ENCODE results near the gene RPS15. TPM values are rescaled to one million over a fixed set of nuclear protein-coding genes. Genes with fewer than 3 reads are reported as not detected.
"Not testable (repeated sequence)": the region's sequence is repeated elsewhere in the genome, so short reads cannot be mapped to it uniquely, and the experiment has no call there.

RPS15 gene
- total RNA-seq, 1 donor from 2014 or later, result 938 TPM

DNA sequence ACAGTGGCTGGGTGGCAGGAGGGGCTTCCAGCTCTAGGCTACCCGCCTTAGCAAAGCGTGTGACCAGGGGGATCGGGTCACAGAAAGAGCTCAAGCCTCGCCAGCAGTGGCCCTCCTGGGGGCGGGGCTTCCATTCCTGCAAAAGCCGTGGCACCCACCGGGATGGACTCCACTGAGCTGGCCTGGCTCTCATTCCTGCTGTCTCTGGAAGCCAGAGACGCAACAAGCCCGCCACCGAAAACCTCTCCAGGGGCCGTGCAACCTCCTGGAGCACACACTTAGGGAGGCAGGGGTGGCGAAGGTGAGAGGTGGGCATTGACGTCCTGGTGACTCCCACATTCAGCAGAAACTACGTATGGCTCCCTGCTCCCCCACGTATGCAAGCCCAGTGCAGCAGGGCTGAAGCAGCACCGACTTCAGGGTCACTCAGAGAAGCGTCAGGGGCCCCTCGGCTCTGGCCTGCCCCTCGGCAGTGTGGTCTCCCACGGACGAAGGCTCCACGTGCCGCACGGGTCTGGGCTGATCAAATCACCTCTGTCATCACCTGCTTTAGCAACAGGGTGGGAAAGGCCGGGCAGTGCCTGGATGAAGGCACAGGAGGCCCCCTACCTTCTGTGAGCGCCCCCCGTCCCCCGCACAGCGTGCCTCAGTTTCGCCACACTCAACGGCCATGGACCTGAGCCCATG, 37.7 kb downstream of the RPS15 start:
- DNase-seq (ENCODE audit: low spot score, unreplicated experiment), result no peak
- TF ChIP-seq, protein P1, sequence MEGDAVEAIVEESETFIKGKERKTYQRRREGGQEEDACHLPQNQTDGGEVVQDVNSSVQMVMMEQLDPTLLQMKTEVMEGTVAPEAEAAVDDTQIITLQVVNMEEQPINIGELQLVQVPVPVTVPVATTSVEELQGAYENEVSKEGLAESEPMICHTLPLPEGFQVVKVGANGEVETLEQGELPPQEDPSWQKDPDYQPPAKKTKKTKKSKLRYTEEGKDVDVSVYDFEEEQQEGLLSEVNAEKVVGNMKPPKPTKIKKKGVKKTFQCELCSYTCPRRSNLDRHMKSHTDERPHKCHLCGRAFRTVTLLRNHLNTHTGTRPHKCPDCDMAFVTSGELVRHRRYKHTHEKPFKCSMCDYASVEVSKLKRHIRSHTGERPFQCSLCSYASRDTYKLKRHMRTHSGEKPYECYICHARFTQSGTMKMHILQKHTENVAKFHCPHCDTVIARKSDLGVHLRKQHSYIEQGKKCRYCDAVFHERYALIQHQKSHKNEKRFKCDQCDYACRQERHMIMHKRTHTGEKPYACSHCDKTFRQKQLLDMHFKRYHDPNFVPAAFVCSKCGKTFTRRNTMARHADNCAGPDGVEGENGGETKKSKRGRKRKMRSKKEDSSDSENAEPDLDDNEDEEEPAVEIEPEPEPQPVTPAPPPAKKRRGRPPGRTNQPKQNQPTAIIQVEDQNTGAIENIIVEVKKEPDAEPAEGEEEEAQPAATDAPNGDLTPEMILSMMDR (IDR thresholded peaks at IDR 0.05; ENCODE audit: unreplicated experiment), result no peak
- peaks cover 6% of the 10 kb centered on the region for H3K4me1 Mint-ChIP-seq (ENCODE audit: low read depth)
- no peaks in the 10 kb centered on the region for H3K9me3 Mint-ChIP-seq (ENCODE audit: low read depth)
- H3K4me3 Mint-ChIP-seq (ENCODE audit: low read depth), result no peak overlapping the region
- H3K27me3 Mint-ChIP-seq, result peaks cover 18% of the 10 kb centered on the region
- H3K27ac Mint-ChIP-seq, result no peak overlapping the region
- peaks cover 3% of the 10 kb centered on the region for H3K36me3 Mint-ChIP-seq (ENCODE audit: insufficient read depth)

GRCh38 chr19:1477056-1477455, 38.9 kb downstream of the RPS15 start:
- H3K4me1 Mint-ChIP-seq (ENCODE audit: low read depth); H3K9me3 Mint-ChIP-seq (ENCODE audit: low read depth); H3K27me3 Mint-ChIP-seq; DNase-seq (ENCODE audit: low spot score, unreplicated experiment); H3K36me3 Mint-ChIP-seq (ENCODE audit: insufficient read depth); H3K27ac Mint-ChIP-seq: not testable (repeated sequence)
- peak overlapping the region; percentile 58 for H3K4me3 Mint-ChIP-seq (ENCODE audit: low read depth)

DNA sequence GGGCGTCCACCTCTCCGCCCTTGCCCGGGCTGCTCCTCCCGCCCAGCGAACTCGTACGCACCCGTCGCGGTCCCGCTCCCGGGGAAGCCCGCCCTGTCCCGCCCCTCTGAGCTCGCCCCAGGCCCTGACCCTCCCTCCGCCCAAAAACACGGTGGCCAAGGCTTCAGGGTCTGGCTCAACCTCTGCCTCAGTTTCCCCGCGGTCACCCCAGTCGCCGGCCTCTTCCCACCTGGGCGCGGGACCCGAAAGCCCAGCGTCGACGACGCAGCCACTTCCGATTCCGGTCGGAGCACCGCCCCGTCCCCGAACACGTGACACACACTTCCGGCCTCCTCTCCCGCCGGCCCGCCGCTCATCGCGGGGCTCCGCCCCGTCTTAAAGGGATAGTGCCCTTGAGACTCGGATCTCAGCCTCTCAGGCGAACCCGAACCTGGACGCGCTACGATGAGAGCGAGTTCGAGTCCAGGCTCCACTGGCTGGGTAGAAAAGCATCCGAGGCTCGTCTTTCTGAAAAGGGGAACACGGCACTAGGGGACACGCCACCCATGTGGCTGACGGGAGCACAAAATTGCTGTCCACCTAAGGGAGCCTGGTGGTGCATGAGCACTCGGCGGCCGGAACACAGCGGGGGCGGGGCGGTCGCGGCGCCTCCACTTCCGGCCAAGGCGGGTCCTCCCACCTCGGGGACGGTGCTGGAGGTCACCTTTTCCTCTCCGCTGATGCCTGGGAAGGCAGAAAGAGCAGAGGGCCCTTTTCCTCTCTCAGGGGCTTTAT, 40.9 kb downstream of the RPS15 start, which contains the start of gene C19orf25:
TSS of gene C19orf25 (minus strand) at position 282 of the 774 bp plus-strand sequence. CDS start 312 bp downstream, outside the sequence.
- Mint-ChIP-seq H3K27me3 (no peaks in the 10 kb centered on the region), H3K36me3 (ENCODE audit: insufficient read depth) (peaks cover 3% of the 10 kb centered on the region), H3K4me3 (ENCODE audit: low read depth) (peak within 1 kb of the TSS; percentile 97), H3K27ac (peak within 1 kb of the TSS; percentile 92), H3K4me1 (ENCODE audit: low read depth) (peaks cover 6% of the 10 kb centered on the region), H3K9me3 (ENCODE audit: low read depth) (no peaks in the 10 kb centered on the region)
- TF ChIP-seq, protein P1 (IDR thresholded peaks at IDR 0.05; ENCODE audit: unreplicated experiment), result peak; percentile 1
- peak; percentile 84 for DNase-seq (ENCODE audit: low spot score, unreplicated experiment)

GRCh38 chr19:1481224-1481892, 43.2 kb downstream of the RPS15 start:
- Mint-ChIP-seq H3K4me1 (ENCODE audit: low read depth) (peaks cover 6% of the 10 kb centered on the region), H3K27ac (no peak overlapping the region), H3K36me3 (ENCODE audit: insufficient read depth) (peaks cover 3% of the 10 kb centered on the region), H3K4me3 (ENCODE audit: low read depth) (no peak overlapping the region), H3K27me3 (no peaks in the 10 kb centered on the region), H3K9me3 (ENCODE audit: low read depth) (no peaks in the 10 kb centered on the region)
- DNase-seq (ENCODE audit: low spot score, unreplicated experiment), result no peak
- TF ChIP-seq, protein P1 (IDR thresholded peaks at IDR 0.05; ENCODE audit: unreplicated experiment), result no peak

- Mint-ChIP-seq H3K9me3 (ENCODE audit: low read depth) (no peaks in the 10 kb centered on the region), H3K4me1 (ENCODE audit: low read depth) (peaks cover 6% of the 10 kb centered on the region), H3K27ac (no peak overlapping the region), H3K27me3 (no peaks in the 10 kb centered on the region), H3K36me3 (ENCODE audit: insufficient read depth) (peaks cover 3% of the 10 kb centered on the region), H3K4me3 (ENCODE audit: low read depth) (no peak overlapping the region)
- TF ChIP-seq, protein P1 (IDR thresholded peaks at IDR 0.05; ENCODE audit: unreplicated experiment), result no peak
- no peak for DNase-seq (ENCODE audit: low spot score, unreplicated experiment)
Observed at GRCh38 chr19:1481893-1482360, 43.7 kb downstream of the RPS15 start.
